ENCODE data around the gene RNF14.

- no peak for TF ChIP-seq CTCF (IDR thresholded peaks at IDR 0.05)
- TF ChIP-seq EZH2 (IDR thresholded peaks at IDR 0.05; ENCODE audit: borderline replicate concordance, insufficient read depth, low read depth, low read length, poor library complexity, severe bottlenecking) = no peak
Observed at GRCh38 chr5:141948812-141949211, 20.1 kb upstream of the RNF14 start.

Measured in B cell (primary cell).